HCT116 (cell line): Measurements from ENCODE around the gene JCAD. TPM values are rescaled to one million over a fixed set of nuclear protein-coding genes. Genes with fewer than 3 reads are reported as not detected.

Experiments
- ATAC-seq: fragments of 200-7000 bp; cut with Tn5 transposase; 2 replicates; pipeline ENCODE4 v1.9.1; 2020; ENCODE audit warnings: mild to moderate bottlenecking, moderate library complexity
- BruUV-seq: library from RNA; stranded (reverse); fragments of 400-500 nt; replicated peaks from 2 replicates; lab custom pipeline; 2021; lab: Mats Ljungman, UMichigan
- CTCF ChIA-PET: fragments of 300-600 bp; sonication (Branson Sonifier 250); formaldehyde crosslinking; loops from one replicate; lab custom pipeline; 2021; ENCODE audit warnings: antibody characterized with exemption; lab: Charles Lee
- POLR2A ChIA-PET: fragments of 300-600, 350-600 bp; sonication (Branson Sonifier 250); formaldehyde crosslinking; loops from one replicate; lab custom pipeline; 2021; ENCODE audit warnings: antibody characterized with exemption; lab: Charles Lee
- RAD21 ChIA-PET, 2 experiments: fragments of 300-600 bp; sonication (Branson Sonifier 250); formaldehyde crosslinking; loops; one replicate each; lab custom pipeline; 2023; ENCODE audit warnings: low total read pairs in 2 of 2; ENCODE audit not compliant: uncharacterized antibody in 2 of 2, unreplicated experiment in 2 of 2, low non-redundant PET in 1 of 2; lab: Charles Lee
- DNase-seq: peaks from one replicate; pipeline ENCODE4 v3.0.0-alpha.2; 2010; ENCODE audit warnings: low read depth, low spot score
- H2AFZ ChIP-seq: fragments of 200-600 bp; shearing (Covaris generic), sonication (generic); 2 replicates; pipeline ENCODE4 v1.6.1; 2017; ENCODE audit warnings: low read depth, mixed run types, mixed read lengths, antibody characterized with exemption, low read length; ENCODE audit not compliant: poor library complexity, severe bottlenecking
- H3K27ac ChIP-seq: 2 replicates; pipeline ENCODE4 v1.5.1; 2012; ENCODE audit warnings: low read depth, low read length
- H3K27me3 ChIP-seq: fragments of 200-600 bp; sonication (generic); 2 replicates; pipeline ENCODE4 v1.6.1; 2016; ENCODE audit warnings: mixed run types, low read length, mixed read lengths; ENCODE audit not compliant: insufficient read depth
- H3K36me3 ChIP-seq, 2 experiments: fragments of 200-500 bp in 1 of 2; fragments of 200-600 bp in 1 of 2; sonication (Bioruptor generic) in 1 of 2; sonication (generic) in 1 of 2; 2 replicates each; pipeline versions ENCODE4 v1.5.1 to v1.6.1; 2014 to 2016; ENCODE audit warnings: low read length in 2 of 2, inconsistent platforms in 1 of 2, mixed read lengths in 1 of 2, mixed run types in 1 of 2; ENCODE audit not compliant: insufficient read depth in 2 of 2, control insufficient read depth in 1 of 2
- H3K4me1 ChIP-seq, 2 experiments: fragments of 200-600 bp in 1 of 2; sonication (generic) in 1 of 2; 2 replicates each; pipeline versions ENCODE4 v1.5.1 to v1.6.1; 2012 to 2017; ENCODE audit warnings: low read length in 2 of 2, inconsistent platforms in 1 of 2, mild to moderate bottlenecking in 1 of 2, mixed read lengths in 1 of 2, mixed run types in 1 of 2, moderate library complexity in 1 of 2; ENCODE audit not compliant: insufficient read depth in 2 of 2, control insufficient read depth in 1 of 2
- H3K4me2 ChIP-seq: fragments of 200-600 bp; sonication (generic); 2 replicates; pipeline ENCODE4 v1.6.1; 2017; ENCODE audit warnings: mixed run types, low read length, mixed read lengths
- H3K4me3 ChIP-seq, 2 experiments: fragments of 200-600 bp in 1 of 2; sonication (generic) in 1 of 2; replicated peaks in 1 of 2; 2 replicates each; pipeline ENCODE4 v1.5.1; 2011 to 2016; ENCODE audit warnings: low read length in 2 of 2, control low read depth in 1 of 2, low read depth in 1 of 2, mild to moderate bottlenecking in 1 of 2, mixed read lengths in 1 of 2, mixed run types in 1 of 2
- H3K79me2 ChIP-seq: fragments of 200-600 bp; sonication (generic); 2 replicates; pipeline ENCODE4 v1.6.1; 2017; ENCODE audit warnings: mild to moderate bottlenecking, mixed run types, low read length, moderate library complexity, mixed read lengths; ENCODE audit not compliant: insufficient read depth
- H3K9ac ChIP-seq: fragments of 200-600 bp; sonication (generic); 2 replicates; pipeline ENCODE4 v1.6.1; 2016; ENCODE audit warnings: low read length, mixed read lengths
- H3K9me2 ChIP-seq: fragments of 200-600 bp; sonication (generic), shearing (Covaris generic); 2 replicates; pipeline ENCODE4 v1.6.1; 2017; ENCODE audit warnings: mixed run types, mild to moderate bottlenecking, moderate library complexity; ENCODE audit not compliant: insufficient read depth
- H3K9me3 ChIP-seq, 2 experiments: fragments of 200-500 bp in 1 of 2; fragments of 200-600 bp in 1 of 2; sonication (Bioruptor generic) in 1 of 2; sonication (generic) in 1 of 2; 2 replicates each; pipeline ENCODE4 v1.6.1; 2014 to 2017; ENCODE audit warnings: low read length in 2 of 2, mixed read lengths in 2 of 2, inconsistent platforms in 1 of 2, low read depth in 1 of 2, mild to moderate bottlenecking in 1 of 2, mixed run types in 1 of 2, moderate library complexity in 1 of 2; ENCODE audit not compliant: control insufficient read depth in 1 of 2, insufficient read depth in 1 of 2
- H4K20me1 ChIP-seq: fragments of 200-600 bp; sonication (generic), shearing (Covaris generic); 2 replicates; pipeline ENCODE4 v1.6.1; 2017; ENCODE audit warnings: mixed run types, mild to moderate bottlenecking, moderate library complexity; ENCODE audit not compliant: insufficient read depth
- ATF3 ChIP-seq: IDR thresholded peaks from 2 replicates; pipeline ENCODE4 v1.6.1; 2012
- CBX3 ChIP-seq: IDR thresholded peaks from 2 replicates; pipeline ENCODE4 v1.6.1; 2012; ENCODE audit warnings: low read depth
- CEBPB ChIP-seq: IDR thresholded peaks from 2 replicates; pipeline ENCODE4 v1.6.1; 2012; ENCODE audit warnings: low read depth
- CTCF ChIP-seq, 3 experiments: fragments of 200-600 bp in 1 of 3; sonication (generic) in 1 of 3; IDR thresholded peaks in 2 of 3; conservative IDR thresholded peaks in 1 of 3; 2 replicates each; pipeline ENCODE4 v1.5.1; 2012 to 2017; ENCODE audit warnings: low read depth in 2 of 3, low read length in 2 of 3, antibody characterized with exemption in 1 of 3, borderline replicate concordance in 1 of 3, control low read depth in 1 of 3, mild to moderate bottlenecking in 1 of 3, mixed read lengths in 1 of 3, mixed run types in 1 of 3, moderate library complexity in 1 of 3; ENCODE audit not compliant: insufficient read depth in 1 of 3
- EGR1 ChIP-seq: IDR thresholded peaks from 2 replicates; pipeline ENCODE4 v1.6.1; 2012; ENCODE audit warnings: low read depth
- ELF1 ChIP-seq: IDR thresholded peaks from 2 replicates; pipeline ENCODE4 v1.6.1; 2012; ENCODE audit warnings: low read depth, borderline replicate concordance
- EZH2 ChIP-seq: fragments of 200-600 bp; sonication (generic); IDR thresholded peaks from 2 replicates; pipeline ENCODE4 v1.6.1; 2017; ENCODE audit warnings: antibody characterized with exemption, mixed run types
- EZH2phosphoT487 ChIP-seq: fragments of 200-600 bp; IDR thresholded peaks from 2 replicates; pipeline ENCODE4 v1.6.1; 2018; ENCODE audit warnings: antibody characterized with exemption, borderline replicate concordance
- FOSL1 ChIP-seq: IDR thresholded peaks from 2 replicates; pipeline ENCODE4 v1.6.1; 2012; ENCODE audit warnings: low read depth
- JUND ChIP-seq: IDR thresholded peaks from 2 replicates; pipeline ENCODE4 v1.6.1; 2012
- POLR2A ChIP-seq: IDR thresholded peaks from 2 replicates; pipeline ENCODE4 v1.7.0; 2011; ENCODE audit warnings: borderline replicate concordance; ENCODE audit not compliant: insufficient read depth, insufficient read length; ENCODE audit errors: extremely low read depth
- POLR2AphosphoS5 ChIP-seq: IDR thresholded peaks from 2 replicates; pipeline ENCODE4 v1.6.1; 2011; ENCODE audit warnings: mild to moderate bottlenecking, low read depth, low read length, moderate library complexity
- REST ChIP-seq: IDR thresholded peaks from 2 replicates; pipeline ENCODE4 v1.6.1; 2012; ENCODE audit warnings: low read depth
- SIN3A ChIP-seq: IDR thresholded peaks from 2 replicates; pipeline ENCODE4 v1.6.1; 2012; ENCODE audit warnings: low read depth
- SP1 ChIP-seq: IDR thresholded peaks from 2 replicates; pipeline ENCODE4 v1.6.1; 2012; ENCODE audit warnings: low read depth
- TCF7L2 ChIP-seq: IDR thresholded peaks from 2 replicates; pipeline ENCODE4 v1.7.0; 2011; ENCODE audit warnings: borderline replicate concordance, inconsistent platforms; ENCODE audit not compliant: insufficient read depth, insufficient read length; ENCODE audit errors: extremely low read depth
- YY1 ChIP-seq: IDR thresholded peaks from 2 replicates; pipeline ENCODE4 v1.6.1; 2011; ENCODE audit warnings: low read length, low read depth, moderate library complexity, mild to moderate bottlenecking; ENCODE audit not compliant: insufficient replicate concordance; ENCODE audit errors: extremely low read depth
- ZBTB33 ChIP-seq: IDR thresholded peaks from 2 replicates; pipeline ENCODE4 v1.6.1; 2011; ENCODE audit warnings: mild to moderate bottlenecking, low read length, moderate library complexity; ENCODE audit not compliant: insufficient replicate concordance; ENCODE audit errors: extremely low read depth
- ZFX ChIP-seq: fragments of 450-650 bp; IDR thresholded peaks from 2 replicates; pipeline ENCODE4 v1.6.1; 2017
- ZNF274 ChIP-seq: fragments of 200-500 bp; sonication (Bioruptor generic); IDR thresholded peaks from 2 replicates; pipeline ENCODE4 v1.6.1; 2014; ENCODE audit warnings: mild to moderate bottlenecking, low read depth, low read length, inconsistent platforms
- intact Hi-C: fragments of 100-400 bp; cut with micrococcal nuclease; formaldehyde crosslinking; loops from 2 replicates; pipeline ENCODE4 v1.10.0; 2022
- total RNA-seq: library from RNA; stranded (reverse); gene quantifications from one replicate; pipeline ENCODE4 v1.2.1, GENCODE V29; 2021; ENCODE audit not compliant: unreplicated experiment

The JCAD gene
- total RNA-seq, 1 experiment from 2014 or later, result 17.5 TPM

GRCh38 chr10:30074090-30074489 lies 14.7 kb upstream of the JCAD start:
- H3K4me2 ChIP-seq, result no peak overlapping the region
- H3K9me2 ChIP-seq, result no peaks in the 10 kb centered on the region
- no peak overlapping the region for H3K4me3 ChIP-seq
- no peaks in the 10 kb centered on the region for H3K9me3 ChIP-seq
- no peaks in the 10 kb centered on the region for H3K36me3 ChIP-seq
- POLR2A ChIA-PET, result no interaction called here
- H3K79me2 ChIP-seq, result no peaks in the 10 kb centered on the region
- peaks cover 0 to 2% of the 10 kb centered on the region in 2 experiments; a peak in 2 of 4 replicates for H3K4me1 ChIP-seq
- no peak for TF ChIP-seq EZH2phosphoT487
- no peak for TF ChIP-seq EGR1
- TF ChIP-seq REST, result no peak
- TF ChIP-seq SIN3A, result no peak
- TF ChIP-seq ATF3, result no peak
- TF ChIP-seq JUND, result no peak
- no peak for TF ChIP-seq POLR2AphosphoS5
- no peak for TF ChIP-seq YY1
- TF ChIP-seq EZH2, result no peak
- no peak for TF ChIP-seq CEBPB
- no peak for TF ChIP-seq TCF7L2
- TF ChIP-seq ZBTB33, result no peak
- no peak for TF ChIP-seq ZNF274
- TF ChIP-seq CTCF (IDR thresholded peaks at IDR 0.05 in 2 of 3, conservative IDR thresholded peaks at IDR 0.05 in 1 of 3; ENCODE audit: borderline replicate concordance in 1 of 3, insufficient read depth in 1 of 3, low read depth in 2 of 3, low read length in 2 of 3), result no peak
- no peak for TF ChIP-seq ZFX
- TF ChIP-seq POLR2A, result no peak
- TF ChIP-seq ELF1, result no peak
- TF ChIP-seq FOSL1, result no peak
- no peak for TF ChIP-seq SP1
- no peak for TF ChIP-seq CBX3
- H3K27ac ChIP-seq, result no peak overlapping the region
- intact Hi-C loops, result no loop called here
- H2AFZ ChIP-seq, result no peak overlapping the region
- CTCF ChIA-PET, result no interaction called here
- no peaks in the 10 kb centered on the region for H3K27me3 ChIP-seq
- H4K20me1 ChIP-seq, result no peaks in the 10 kb centered on the region
- BruUV-seq, result no TSS peak
- RAD21 ChIA-PET, result no interaction called here
- no peak overlapping the region for H3K9ac ChIP-seq
- DNase-seq (no peak), ATAC-seq (no peak)
